Measurements from ENCODE around the gene ARHGAP28.

DNA sequence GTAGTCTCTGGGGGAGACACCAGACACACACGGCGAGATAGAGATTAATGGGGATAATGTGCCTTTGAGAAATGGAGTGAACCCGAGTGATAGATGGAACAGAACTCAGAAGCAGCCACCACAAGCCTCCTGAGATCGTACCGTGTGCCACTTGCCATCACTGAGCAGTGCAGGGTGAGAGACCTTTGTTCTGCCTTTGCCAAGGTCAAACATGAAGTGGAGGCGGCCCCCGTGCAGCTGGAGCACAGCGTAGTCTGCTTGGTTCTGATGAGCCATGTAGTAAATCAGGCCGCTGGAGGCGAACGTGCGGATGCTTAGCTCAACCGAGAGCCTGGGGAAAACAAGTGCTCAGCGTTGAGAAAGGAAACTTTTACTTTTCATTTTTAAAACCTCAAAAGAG lies 221.1 kb downstream of the ARHGAP28 start:
- TF ChIP-seq, protein P1, sequence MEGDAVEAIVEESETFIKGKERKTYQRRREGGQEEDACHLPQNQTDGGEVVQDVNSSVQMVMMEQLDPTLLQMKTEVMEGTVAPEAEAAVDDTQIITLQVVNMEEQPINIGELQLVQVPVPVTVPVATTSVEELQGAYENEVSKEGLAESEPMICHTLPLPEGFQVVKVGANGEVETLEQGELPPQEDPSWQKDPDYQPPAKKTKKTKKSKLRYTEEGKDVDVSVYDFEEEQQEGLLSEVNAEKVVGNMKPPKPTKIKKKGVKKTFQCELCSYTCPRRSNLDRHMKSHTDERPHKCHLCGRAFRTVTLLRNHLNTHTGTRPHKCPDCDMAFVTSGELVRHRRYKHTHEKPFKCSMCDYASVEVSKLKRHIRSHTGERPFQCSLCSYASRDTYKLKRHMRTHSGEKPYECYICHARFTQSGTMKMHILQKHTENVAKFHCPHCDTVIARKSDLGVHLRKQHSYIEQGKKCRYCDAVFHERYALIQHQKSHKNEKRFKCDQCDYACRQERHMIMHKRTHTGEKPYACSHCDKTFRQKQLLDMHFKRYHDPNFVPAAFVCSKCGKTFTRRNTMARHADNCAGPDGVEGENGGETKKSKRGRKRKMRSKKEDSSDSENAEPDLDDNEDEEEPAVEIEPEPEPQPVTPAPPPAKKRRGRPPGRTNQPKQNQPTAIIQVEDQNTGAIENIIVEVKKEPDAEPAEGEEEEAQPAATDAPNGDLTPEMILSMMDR (IDR thresholded peaks at IDR 0.05; ENCODE audit: low read depth, low read length, poor library complexity, severe bottlenecking): no peak
- no peak for TF ChIP-seq EZH2phosphoT487 (IDR thresholded peaks at IDR 0.05; ENCODE audit: borderline replicate concordance, low read length)
